ENCODE results near the gene ZSCAN9.
A peak's percentile ranks its signal among the peaks of the same experiment; 100 is the strongest.

- no peak for TF ChIP-seq TAF7 (optimal IDR thresholded peaks at IDR 0.05; ENCODE audit: borderline replicate concordance, low read depth, low read length)
- TF ChIP-seq EZH2 (IDR thresholded peaks at IDR 0.05; ENCODE audit: low read depth, low read length, severe bottlenecking), result peak; percentile 56
- no peak for TF ChIP-seq TAF1 (IDR thresholded peaks at IDR 0.05; ENCODE audit: low read depth, low read length)
- no peak for TF ChIP-seq CTCF (IDR thresholded peaks at IDR 0.05; ENCODE audit: control extremely low read depth in 1 of 3, insufficient read depth in 1 of 3, low read depth in 1 of 3, low read length in 3 of 3)
- no peak for TF ChIP-seq RAD21 (IDR thresholded peaks at IDR 0.05 in 1 of 2, conservative IDR thresholded peaks at IDR 0.05 in 1 of 2; ENCODE audit: low read depth in 2 of 2, low read length in 2 of 2)
- no peak for TF ChIP-seq CBX5 (IDR thresholded peaks at IDR 0.05; ENCODE audit: low read depth, low read length)
- TF ChIP-seq POLR2AphosphoS5 (IDR thresholded peaks at IDR 0.05; ENCODE audit: low read depth, low read length), result peak; percentile 68; the same call in 1 of the 2 replicates
- TF ChIP-seq POLR2A (IDR thresholded peaks at IDR 0.05; ENCODE audit: control extremely low read depth in 1 of 2, low read depth in 2 of 2, low read length in 2 of 2), result no peak
These were observed 16.9 kb upstream of the ZSCAN9 start for GRCh38 chr6:28208111-28208659.

All from H1 (cell line).